ENCODE measurements around the gene KLHL13. TPM values are rescaled to one million over a fixed set of nuclear protein-coding genes. Genes with fewer than 3 reads are reported as not detected.
A peak's percentile ranks its signal among the peaks of the same experiment; 100 is the strongest.
"Not testable (repeated sequence)": the region's sequence is repeated elsewhere in the genome, so short reads cannot be mapped to it uniquely, and the experiment has no call there.

KLHL13 gene
- total RNA-seq, 2 experiments from 2014 or later = 0.07 to 0.39 TPM

DNA sequence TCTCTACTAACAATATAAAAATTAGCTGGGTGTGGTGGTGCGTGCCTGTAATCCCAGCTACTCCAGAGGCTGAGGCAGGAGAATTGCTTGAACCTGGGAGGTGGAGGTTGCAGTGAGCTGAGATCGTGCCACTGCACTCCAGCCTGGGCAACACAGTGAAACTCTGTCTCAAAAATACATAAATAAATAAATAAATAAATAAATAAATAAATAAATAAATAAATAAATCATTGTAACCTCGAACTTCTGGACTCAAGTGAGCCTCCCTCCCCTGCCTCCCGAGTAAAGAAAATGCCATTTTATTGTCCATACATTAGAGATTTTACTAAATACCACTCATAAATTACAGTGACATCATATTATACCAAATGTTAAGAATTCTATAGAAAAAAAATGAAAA lies 7.6 kb upstream of the KLHL13 start:
- H3K4me3 Mint-ChIP-seq; intact Hi-C loops (cut with micrococcal nuclease); POLR2A ChIA-PET; CTCF ChIA-PET; H3K27ac Mint-ChIP-seq; H3K4me1 Mint-ChIP-seq (ENCODE audit: low read depth); H3K27me3 Mint-ChIP-seq; H3K36me3 Mint-ChIP-seq; H3K9me3 Mint-ChIP-seq; DNase-seq: not testable (repeated sequence)

DNA sequence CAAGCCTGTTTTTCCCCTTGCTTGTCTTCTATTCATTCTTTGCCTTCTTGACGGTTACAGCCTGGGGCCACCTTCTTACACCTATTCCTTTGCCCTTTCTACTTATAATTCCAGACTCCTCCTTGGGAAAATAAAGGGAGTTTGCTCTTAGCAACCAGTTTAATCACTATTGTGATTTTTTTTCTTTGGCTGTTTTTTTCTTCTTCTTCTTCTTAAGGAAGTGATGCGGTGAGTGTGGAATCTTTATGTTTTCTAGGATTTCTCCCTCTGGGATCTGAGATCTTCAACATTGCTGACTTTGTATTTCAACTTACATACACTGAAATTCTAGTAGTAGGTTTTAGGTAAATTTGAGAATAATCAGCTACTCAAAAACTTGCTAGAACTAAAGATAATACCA lies 1.1 kb upstream of the KLHL13 start:
- ChIA-PET CTCF (no interaction called here), POLR2A (no interaction called here)
- no peaks in the 10 kb centered on the region for H3K36me3 Mint-ChIP-seq
- H3K9me3 Mint-ChIP-seq = no peaks in the 10 kb centered on the region
- H3K27ac Mint-ChIP-seq = no peak overlapping the region
- H3K4me1 Mint-ChIP-seq (ENCODE audit: low read depth) = peaks cover 4% of the 10 kb centered on the region
- intact Hi-C loops (cut with micrococcal nuclease) = no loop called here
- DNase-seq = no peak
- no peak overlapping the region for H3K4me3 Mint-ChIP-seq
- H3K27me3 Mint-ChIP-seq = peaks cover 19% of the 10 kb centered on the region

DNA sequence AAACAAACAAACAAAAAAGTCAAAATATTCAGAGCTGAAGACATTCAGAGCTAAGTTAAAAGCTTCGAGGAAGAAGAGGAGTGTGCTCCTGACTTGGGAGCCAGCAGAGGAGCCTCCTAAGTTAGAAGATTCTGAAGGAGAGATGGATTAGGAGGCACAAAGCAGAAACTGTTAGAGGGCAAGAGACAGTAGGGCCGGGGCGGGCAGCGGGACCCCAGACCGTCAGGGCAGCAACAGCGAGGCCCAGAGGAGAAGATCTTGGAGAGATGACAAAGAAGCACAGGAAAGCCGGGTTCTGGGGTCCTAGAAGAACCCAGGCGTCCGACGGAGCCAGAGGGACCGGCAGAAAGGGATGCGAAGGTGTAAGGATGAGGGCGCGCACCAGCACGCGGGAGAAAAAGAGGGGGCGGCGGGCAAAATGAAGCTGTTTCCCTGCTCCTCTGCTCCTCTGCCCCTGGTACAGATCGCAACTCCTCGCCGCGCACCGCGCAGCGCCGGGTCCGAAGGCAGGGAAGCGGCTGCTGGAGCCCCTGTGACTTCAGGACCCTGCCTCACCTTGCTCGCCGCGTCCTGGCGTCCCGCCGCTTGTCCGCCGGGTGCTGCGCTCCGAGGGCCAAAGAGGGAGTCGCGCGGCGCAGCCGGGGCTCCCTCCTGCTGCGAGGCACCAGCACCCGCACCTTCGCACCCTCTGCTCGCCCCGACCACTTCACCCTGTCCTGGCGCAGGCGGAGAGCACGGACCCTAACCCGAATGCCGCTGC lies 477 bp downstream of the KLHL13 start:
- ChIA-PET CTCF (no interaction called here), POLR2A (no interaction called here)
- Mint-ChIP-seq H3K27me3 (peaks cover 19% of the 10 kb centered on the region), H3K36me3 (no peaks in the 10 kb centered on the region), H3K4me1 (ENCODE audit: low read depth) (peaks cover 4% of the 10 kb centered on the region), H3K4me3 (peak overlapping the region; percentile 20), H3K9me3 (no peaks in the 10 kb centered on the region), H3K27ac (no peak overlapping the region)
- intact Hi-C loops (cut with micrococcal nuclease) = no loop called here
- peak; percentile 7 for DNase-seq

DNA sequence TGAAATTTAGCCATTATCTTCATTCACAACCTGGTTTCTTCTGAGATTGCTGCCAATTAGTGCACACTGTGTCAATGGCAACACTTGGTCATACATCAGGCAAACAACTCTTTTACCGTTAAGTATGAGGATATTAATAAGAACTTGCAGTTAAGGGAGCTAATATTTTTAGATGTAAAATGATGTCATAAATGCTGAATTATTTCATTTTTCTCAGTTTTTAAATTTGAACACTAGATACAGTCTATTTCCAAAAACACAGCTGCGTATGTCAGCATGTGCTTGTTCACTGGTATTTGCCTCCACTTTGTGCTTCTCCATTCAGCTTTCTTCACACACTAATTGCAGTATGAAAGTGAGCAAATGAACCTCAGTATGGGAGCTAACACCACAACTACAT lies 1.6 kb downstream of the KLHL13 start:
- H3K27me3 Mint-ChIP-seq = peaks cover 19% of the 10 kb centered on the region
- H3K9me3 Mint-ChIP-seq = no peaks in the 10 kb centered on the region
- intact Hi-C loops (cut with micrococcal nuclease) = no loop called here
- DNase-seq = no peak
- no peaks in the 10 kb centered on the region for H3K36me3 Mint-ChIP-seq
- ChIA-PET POLR2A (no interaction called here), CTCF (no interaction called here)
- no peak overlapping the region for H3K27ac Mint-ChIP-seq
- no peak overlapping the region for H3K4me3 Mint-ChIP-seq
- H3K4me1 Mint-ChIP-seq (ENCODE audit: low read depth) = peaks cover 4% of the 10 kb centered on the region

DNA sequence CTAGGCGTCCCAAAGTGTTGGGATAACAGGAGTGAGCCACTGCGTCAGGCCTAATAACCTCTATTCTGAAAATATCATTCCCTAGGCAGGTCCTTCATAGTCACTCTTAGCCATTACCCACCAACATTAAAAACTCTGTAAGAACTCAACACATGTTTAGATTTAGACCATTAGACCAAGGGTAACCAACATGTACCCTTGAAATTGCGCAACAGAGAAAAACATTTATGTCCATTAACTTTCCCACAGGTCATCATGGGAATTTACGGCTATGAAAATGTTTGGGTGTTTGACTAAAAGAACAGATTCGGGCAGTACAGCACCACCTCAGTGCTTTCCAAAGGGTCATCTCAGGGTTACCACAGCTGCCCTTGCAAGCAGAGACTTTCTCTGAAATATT lies 7.5 kb downstream of the KLHL13 start:
- Mint-ChIP-seq H3K9me3 (no peaks in the 10 kb centered on the region), H3K4me3 (no peak overlapping the region), H3K27ac (no peak overlapping the region), H3K36me3 (no peaks in the 10 kb centered on the region), H3K4me1 (ENCODE audit: low read depth) (no peaks in the 10 kb centered on the region), H3K27me3 (no peaks in the 10 kb centered on the region)
- no peak for DNase-seq
- intact Hi-C loops (cut with micrococcal nuclease) = no loop called here
- ChIA-PET POLR2A (no interaction called here), CTCF (no interaction called here)

DNA sequence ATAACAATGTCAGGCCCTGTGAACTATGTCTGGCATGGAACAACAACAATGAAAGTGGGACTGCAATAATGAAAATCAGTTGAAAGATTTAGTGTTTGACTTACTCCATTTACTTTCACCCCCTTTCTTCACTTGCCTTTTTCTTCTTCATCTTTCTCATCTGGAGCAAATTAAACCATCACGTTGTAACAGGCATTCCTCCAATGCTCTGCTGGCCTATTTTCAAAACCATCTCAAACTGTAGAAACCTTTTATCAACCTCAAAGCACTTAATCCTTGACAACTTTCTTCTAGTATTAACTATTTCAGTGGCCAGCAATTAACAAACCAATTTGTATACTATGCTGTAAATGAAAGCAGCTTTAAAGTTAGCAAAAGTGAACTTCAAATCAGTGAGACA lies 8.3 kb downstream of the KLHL13 start:
- H3K27ac Mint-ChIP-seq = no peak overlapping the region
- H3K4me1 Mint-ChIP-seq (ENCODE audit: low read depth) = no peaks in the 10 kb centered on the region
- H3K9me3 Mint-ChIP-seq = no peaks in the 10 kb centered on the region
- no peaks in the 10 kb centered on the region for H3K27me3 Mint-ChIP-seq
- H3K4me3 Mint-ChIP-seq = no peak overlapping the region
- POLR2A ChIA-PET = no interaction called here
- intact Hi-C loops (cut with micrococcal nuclease) = no loop called here
- H3K36me3 Mint-ChIP-seq = no peaks in the 10 kb centered on the region
- CTCF ChIA-PET = no interaction called here
- no peak for DNase-seq

DNA sequence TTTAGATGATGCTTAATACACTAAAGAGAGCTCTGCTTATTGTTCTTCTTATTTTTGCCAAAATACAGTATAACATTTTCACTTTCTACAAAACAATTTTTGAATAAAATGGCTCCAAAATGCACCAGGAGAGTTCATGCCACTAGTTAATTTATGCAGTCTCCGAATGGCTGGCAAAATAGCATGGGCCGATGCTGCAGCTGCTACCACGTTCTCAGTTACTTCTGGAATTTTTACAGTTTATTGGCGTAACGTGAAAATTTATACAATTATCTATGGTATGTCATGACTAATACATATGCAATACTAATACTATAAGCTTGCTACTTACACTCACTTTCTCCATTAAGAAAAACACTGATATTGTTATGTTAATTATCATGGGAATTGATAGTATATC lies 16.5 kb downstream of the KLHL13 start:
- DNase-seq = no peak
- ChIA-PET CTCF (no interaction called here), POLR2A (no interaction called here)
- H3K36me3 Mint-ChIP-seq = no peaks in the 10 kb centered on the region
- H3K27ac Mint-ChIP-seq = no peak overlapping the region
- no peaks in the 10 kb centered on the region for H3K4me1 Mint-ChIP-seq (ENCODE audit: low read depth)
- H3K27me3 Mint-ChIP-seq = no peaks in the 10 kb centered on the region
- H3K9me3 Mint-ChIP-seq = no peaks in the 10 kb centered on the region
- H3K4me3 Mint-ChIP-seq = no peak overlapping the region
- intact Hi-C loops (cut with micrococcal nuclease) = no loop called here

DNA sequence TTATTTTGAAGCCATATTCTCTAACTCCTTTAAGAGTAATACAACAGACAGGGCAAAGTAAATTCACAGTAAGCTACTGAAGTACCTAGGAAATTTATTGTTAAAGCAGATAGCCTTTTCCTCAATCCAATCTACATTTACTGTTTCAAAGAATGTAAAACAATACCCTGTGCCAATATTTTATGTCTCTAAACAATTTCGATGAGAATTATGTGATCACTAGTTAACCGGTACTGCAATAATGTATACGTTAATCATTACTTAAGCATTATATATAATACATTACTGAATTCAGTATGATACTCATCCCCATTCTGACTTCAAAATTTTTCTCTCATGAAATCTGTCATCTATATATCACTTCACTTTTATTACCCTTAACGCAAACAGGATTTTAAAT lies 28.5 kb downstream of the KLHL13 start:
- Mint-ChIP-seq H3K36me3 (no peaks in the 10 kb centered on the region), H3K4me3 (no peak overlapping the region), H3K27ac (no peak overlapping the region), H3K9me3 (no peaks in the 10 kb centered on the region), H3K4me1 (ENCODE audit: low read depth) (no peaks in the 10 kb centered on the region), H3K27me3 (no peaks in the 10 kb centered on the region)
- ChIA-PET CTCF (no interaction called here), POLR2A (no interaction called here)
- intact Hi-C loops (cut with micrococcal nuclease) = no loop called here
- no peak for DNase-seq

DNA sequence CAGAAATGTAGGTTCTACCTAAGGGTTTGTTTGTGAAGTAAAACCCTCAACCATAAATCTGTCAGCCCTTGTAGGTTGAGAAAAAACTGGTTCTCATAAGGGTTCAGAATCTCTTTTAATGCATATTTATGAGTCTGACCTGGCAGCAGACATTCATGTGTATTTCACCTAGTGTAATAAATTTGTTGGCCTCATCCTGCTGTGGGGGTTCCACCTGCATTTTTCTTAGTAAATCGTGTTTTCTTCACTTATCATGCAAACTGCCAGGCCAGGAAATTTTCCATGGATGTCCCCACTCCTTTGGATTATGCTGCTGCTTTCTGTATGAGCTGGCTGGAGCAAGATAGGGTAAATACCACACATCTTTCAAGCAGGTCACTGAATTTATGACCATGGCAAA lies 42.4 kb downstream of the KLHL13 start:
- Mint-ChIP-seq H3K27ac (no peak overlapping the region), H3K4me3 (no peak overlapping the region), H3K36me3 (no peaks in the 10 kb centered on the region), H3K4me1 (ENCODE audit: low read depth) (no peaks in the 10 kb centered on the region), H3K27me3 (no peaks in the 10 kb centered on the region), H3K9me3 (no peaks in the 10 kb centered on the region)
- DNase-seq = no peak
- ChIA-PET POLR2A (no interaction called here), CTCF (no interaction called here)
- intact Hi-C loops (cut with micrococcal nuclease) = no loop called here

DNA sequence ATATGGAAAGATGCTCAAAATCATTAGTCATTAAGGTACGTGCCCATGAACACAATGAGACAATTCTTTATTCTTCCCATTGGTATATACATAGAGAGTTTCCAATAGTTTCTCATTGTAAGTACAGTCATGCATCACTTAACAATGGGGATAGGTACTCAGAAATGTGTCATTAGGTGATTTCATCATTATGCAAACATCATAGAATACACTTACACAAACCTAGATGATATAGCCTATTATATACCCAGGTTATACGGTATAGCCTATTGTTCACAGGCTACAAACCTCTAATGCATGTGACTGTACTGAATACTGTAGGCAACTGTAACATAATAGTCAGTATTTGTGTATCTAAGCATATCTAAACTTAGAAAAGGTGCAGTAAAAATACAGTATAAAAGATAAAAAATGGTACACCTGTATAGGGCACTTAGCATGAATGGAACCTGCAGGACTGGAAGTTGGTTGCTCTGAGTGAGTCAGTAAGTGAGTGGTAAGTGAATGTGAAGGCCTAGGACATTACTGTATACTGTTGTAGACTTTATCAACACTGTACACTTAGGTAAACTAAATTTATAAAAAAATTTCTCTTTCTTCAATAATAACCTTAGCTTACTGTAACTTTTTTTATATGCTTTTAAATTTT lies 49.6 kb downstream of the KLHL13 start:
- intact Hi-C loops (cut with micrococcal nuclease) = no loop called here
- Mint-ChIP-seq H3K27me3 (no peaks in the 10 kb centered on the region), H3K4me3 (no peak overlapping the region), H3K9me3 (no peaks in the 10 kb centered on the region), H3K36me3 (no peaks in the 10 kb centered on the region), H3K4me1 (ENCODE audit: low read depth) (no peaks in the 10 kb centered on the region), H3K27ac (no peak overlapping the region)
- CTCF ChIA-PET = no interaction called here
- no peak for DNase-seq
- POLR2A ChIA-PET = no interaction called here

DNA sequence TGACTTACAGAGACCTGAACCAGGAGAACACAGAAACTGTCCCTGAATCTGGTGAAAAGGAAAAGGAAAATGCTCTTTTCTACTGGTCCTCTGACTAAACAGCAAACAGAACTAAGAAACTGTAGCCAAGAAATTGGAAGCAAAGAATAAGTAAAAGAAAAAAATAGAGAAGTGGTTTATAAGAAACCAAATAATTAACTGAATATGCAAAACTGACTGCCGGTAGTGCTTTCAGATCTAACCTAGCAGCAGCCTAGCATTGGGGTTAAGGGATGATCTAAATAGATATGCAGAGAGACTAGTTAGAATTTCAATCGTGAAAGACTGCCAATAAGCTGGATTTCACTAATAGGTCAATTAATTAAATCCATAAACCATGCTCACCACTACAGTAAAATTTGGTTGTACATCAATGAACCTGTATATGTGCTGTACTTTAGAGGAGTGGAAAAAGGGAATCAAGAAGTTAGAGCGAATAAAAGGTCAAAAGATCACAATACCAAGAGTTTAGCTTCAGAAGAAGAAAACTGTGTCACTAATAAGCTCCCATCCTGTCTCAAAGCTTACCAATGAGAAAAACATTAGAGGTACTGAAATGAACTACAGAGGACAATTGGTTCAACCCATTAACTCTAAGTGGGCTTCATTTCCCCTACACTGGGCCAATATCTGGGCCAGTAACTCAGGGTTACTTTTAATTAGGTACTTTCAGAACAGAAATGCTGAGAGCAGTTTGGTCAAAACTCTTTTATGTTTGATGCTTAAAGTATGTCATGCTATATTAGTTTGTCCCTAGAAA lies 53.6 kb downstream of the KLHL13 start:
- H3K9me3 Mint-ChIP-seq = no peaks in the 10 kb centered on the region
- H3K4me3 Mint-ChIP-seq = no peak overlapping the region
- H3K4me1 Mint-ChIP-seq (ENCODE audit: low read depth) = no peaks in the 10 kb centered on the region
- no peak overlapping the region for H3K27ac Mint-ChIP-seq
- no peaks in the 10 kb centered on the region for H3K27me3 Mint-ChIP-seq
- DNase-seq = no peak
- ChIA-PET CTCF (no interaction called here), POLR2A (no interaction called here)
- H3K36me3 Mint-ChIP-seq = no peaks in the 10 kb centered on the region
- intact Hi-C loops (cut with micrococcal nuclease) = no loop called here

DNA sequence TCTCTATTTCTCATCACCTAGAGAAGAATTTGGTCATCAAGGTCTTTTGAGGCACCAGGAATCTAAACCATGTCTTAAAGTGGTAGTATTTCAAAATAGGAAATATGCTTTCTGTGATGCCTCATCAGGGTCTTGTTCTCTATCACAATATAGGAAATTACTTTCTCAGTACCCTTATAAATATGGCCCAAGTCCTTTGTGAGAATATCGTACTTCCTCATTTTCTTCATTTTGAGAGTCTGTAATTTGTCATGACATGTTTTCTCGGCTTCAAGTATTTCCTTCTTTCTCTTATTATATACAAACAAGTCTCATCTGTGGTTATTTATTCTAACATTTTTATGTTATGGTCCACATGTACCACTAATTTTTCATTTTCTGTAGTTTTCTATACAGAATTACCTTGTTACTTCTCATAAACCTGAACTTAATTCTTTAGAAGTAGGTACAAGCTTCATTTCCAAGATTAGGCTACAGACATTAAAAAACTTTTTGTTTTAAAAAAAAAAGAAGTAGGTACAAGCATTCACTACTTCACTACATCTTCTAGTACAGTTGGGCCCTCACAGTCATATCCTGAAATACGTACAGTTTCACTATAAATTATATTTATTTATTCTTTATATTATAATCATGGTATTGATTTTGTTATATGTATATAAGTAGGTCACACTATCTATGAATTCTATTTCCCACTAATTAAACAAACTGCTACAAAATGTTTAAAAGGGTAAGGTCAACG lies 54.4 kb downstream of the KLHL13 start:
- H3K4me1 Mint-ChIP-seq (ENCODE audit: low read depth) = no peaks in the 10 kb centered on the region
- intact Hi-C loops (cut with micrococcal nuclease) = no loop called here
- CTCF ChIA-PET = no interaction called here
- no peaks in the 10 kb centered on the region for H3K9me3 Mint-ChIP-seq
- H3K4me3 Mint-ChIP-seq = no peak overlapping the region
- H3K27me3 Mint-ChIP-seq = no peaks in the 10 kb centered on the region
- no peak for DNase-seq
- POLR2A ChIA-PET = no interaction called here
- H3K36me3 Mint-ChIP-seq = no peaks in the 10 kb centered on the region
- H3K27ac Mint-ChIP-seq = no peak overlapping the region
